Hematopoietic multipotent progenitor cell treated with erythropoietin and hydrocortisone succinate and interleukin-3 and kit ligand, for 6 days (in vitro differentiated cells): ENCODE data around the gene DDX10.
A peak's percentile ranks its signal among the peaks of the same experiment; 100 is the strongest.
"Not testable (repeated sequence)": the region's sequence is repeated elsewhere in the genome, so short reads cannot be mapped to it uniquely, and the experiment has no call there.

Source experiments
- DNase-seq: peaks from one replicate; pipeline ENCODE4 v3.0.0-alpha.2; 2015

DDX10 gene

GRCh38 chr11:108779147-108779546 lies 114.3 kb downstream of the DDX10 start:
- DNase-seq = not testable (repeated sequence)

- no peak for DNase-seq
These were observed 115.2 kb downstream of the DDX10 start for GRCh38 chr11:108780119-108780518.

- DNase-seq = no peak
These were observed 117.1 kb downstream of the DDX10 start for GRCh38 chr11:108781946-108782345.

GRCh38 chr11:108786281-108786990 lies 121.6 kb downstream of the DDX10 start:
- no peak for DNase-seq

GRCh38 chr11:108787105-108787504 lies 122.2 kb downstream of the DDX10 start:
- DNase-seq = no peak

GRCh38 chr11:108788565-108789199 lies 123.8 kb downstream of the DDX10 start:
- peak; percentile 55 for DNase-seq

GRCh38 chr11:108790501-108791299 lies 125.8 kb downstream of the DDX10 start:
- peak; percentile 28 for DNase-seq

- no peak for DNase-seq
These were observed 128.3 kb downstream of the DDX10 start for GRCh38 chr11:108793138-108793537.

GRCh38 chr11:108793611-108794010 lies 128.7 kb downstream of the DDX10 start:
- no peak for DNase-seq

- no peak for DNase-seq
These were observed 131.7 kb downstream of the DDX10 start for GRCh38 chr11:108796551-108796950.

- no peak for DNase-seq
These were observed 132.8 kb downstream of the DDX10 start for GRCh38 chr11:108797578-108798100.

- no peak for DNase-seq
These were observed 137.6 kb downstream of the DDX10 start for GRCh38 chr11:108802492-108802891.

- DNase-seq = no peak
These were observed 138.9 kb downstream of the DDX10 start for GRCh38 chr11:108803776-108804175.

- DNase-seq = no peak
These were observed 139.6 kb downstream of the DDX10 start for GRCh38 chr11:108804511-108804910.

- no peak for DNase-seq
These were observed 140.2 kb downstream of the DDX10 start for GRCh38 chr11:108805030-108805429.

- DNase-seq = no peak
These were observed 142.4 kb downstream of the DDX10 start for GRCh38 chr11:108807262-108807661.

GRCh38 chr11:108813086-108813485 lies 148.2 kb downstream of the DDX10 start:
- no peak for DNase-seq

- no peak for DNase-seq
These were observed 153.1 kb downstream of the DDX10 start for GRCh38 chr11:108817976-108818375.

GRCh38 chr11:108818971-108819370 lies 154.1 kb downstream of the DDX10 start:
- DNase-seq = no peak

- DNase-seq = peak; percentile 17
These were observed 155.1 kb downstream of the DDX10 start for GRCh38 chr11:108819957-108820356.

GRCh38 chr11:108823960-108824359 lies 159.1 kb downstream of the DDX10 start:
- DNase-seq = not testable (repeated sequence)

GRCh38 chr11:108824545-108824944 lies 159.7 kb downstream of the DDX10 start:
- DNase-seq = no peak

GRCh38 chr11:108825381-108825780 lies 160.5 kb downstream of the DDX10 start:
- DNase-seq = no peak

GRCh38 chr11:108826136-108826535 lies 161.3 kb downstream of the DDX10 start:
- DNase-seq = no peak
